HUES64 (cell line): Measurements from ENCODE around the gene RXRG.
A peak's percentile ranks its signal among the peaks of the same experiment; 100 is the strongest.

Experiments
- H3K27ac ChIP-seq: 2 replicates; pipeline ENCODE4 v1.7.0; 2013; ENCODE audit warnings: low read depth, low read length, inconsistent platforms
- H3K27me3 ChIP-seq: 2 replicates; pipeline ENCODE4 v1.6.1; 2013; ENCODE audit warnings: mild to moderate bottlenecking, low read length; ENCODE audit not compliant: insufficient read depth
- H3K36me3 ChIP-seq: 2 replicates; pipeline ENCODE4 v1.6.1; 2013; ENCODE audit warnings: mild to moderate bottlenecking, low read length; ENCODE audit not compliant: insufficient read depth
- H3K4me1 ChIP-seq: 2 replicates; pipeline ENCODE4 v1.6.1; 2013; ENCODE audit warnings: mild to moderate bottlenecking, low read length, moderate library complexity; ENCODE audit not compliant: insufficient read depth
- H3K4me3 ChIP-seq: 2 replicates; pipeline ENCODE4 v1.5.1; 2013; ENCODE audit warnings: mild to moderate bottlenecking, low read length, moderate library complexity
- H3K9ac ChIP-seq: 2 replicates; pipeline ENCODE4 v1.6.1; 2013; ENCODE audit warnings: mild to moderate bottlenecking, low read depth, low read length
- H3K9me3 ChIP-seq: 2 replicates; pipeline ENCODE4 v1.6.1; 2013; ENCODE audit warnings: low read depth, low read length; ENCODE audit not compliant: insufficient read depth
- WGBS: fragments of 150-250, 120-280 bp; methylation state at CpG from one replicate; pipeline ENCODE4 v1.1.7; 2013; ENCODE audit warnings: missing lambda C conversion rate; 5-methylcytosine and 5-hydroxymethylcytosine counted together

Gene RXRG

DNA sequence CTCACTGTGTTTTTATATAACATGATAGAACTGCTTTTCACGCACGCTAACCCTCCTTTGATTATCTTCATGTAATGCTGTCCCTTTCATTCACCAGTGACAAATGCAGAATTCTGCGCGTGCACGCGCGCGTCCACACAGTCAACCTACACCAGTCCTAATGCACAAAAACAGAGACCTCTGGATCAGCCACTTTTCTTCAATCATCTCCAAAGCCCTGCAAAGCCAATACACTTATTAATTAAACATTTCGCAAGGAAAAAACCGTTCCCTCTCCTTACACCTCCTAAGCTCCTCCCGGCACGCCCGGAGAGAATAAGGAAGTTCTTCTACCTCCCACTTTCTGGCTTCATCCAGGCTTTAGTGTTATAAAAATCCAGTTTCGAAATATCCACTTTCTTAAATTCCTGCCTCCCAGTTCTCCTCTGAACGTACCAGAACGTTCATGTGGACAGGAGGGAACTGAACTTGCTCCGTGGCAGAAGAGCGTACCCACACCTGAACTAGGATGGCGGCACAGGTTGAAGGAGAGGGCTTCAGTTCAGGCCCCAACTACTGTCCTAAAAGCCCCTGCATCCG is 93.0 kb downstream of the RXRG start:
- H3K27ac ChIP-seq: no peak overlapping the region
- WGBS: 4% methylated on average over 20 of the region's 20 CpGs
- no peaks in the 10 kb centered on the region for H3K36me3 ChIP-seq
- H3K9me3 ChIP-seq: no peaks in the 10 kb centered on the region
- peaks cover 84% of the 10 kb centered on the region for H3K27me3 ChIP-seq
- H3K9ac ChIP-seq: no peak overlapping the region
- peak overlapping the region; percentile 55 for H3K4me3 ChIP-seq
- H3K4me1 ChIP-seq: peaks cover 72% of the 10 kb centered on the region
